IMR-90 (cell line): Measurements from ENCODE around the gene PIP5K1B.

Source experiments
- BHLHE40 ChIP-seq: fragments of 150-350 bp; IDR thresholded peaks from 2 replicates; pipeline ENCODE4 v1.6.1; 2016; ENCODE audit warnings: mild to moderate bottlenecking, low read depth, low read length
- CEBPB ChIP-seq: IDR thresholded peaks from 2 replicates; pipeline ENCODE4 v1.6.1; 2012; ENCODE audit warnings: low read depth, low read length, improper control_type of control experiment
- CHD1 ChIP-seq: IDR thresholded peaks from 2 replicates; pipeline ENCODE4 v1.6.1; 2012; ENCODE audit warnings: low read depth, low read length, improper control_type of control experiment
- FOS ChIP-seq: fragments of 150-350 bp; IDR thresholded peaks from 2 replicates; pipeline ENCODE4 v1.6.1; 2016; ENCODE audit warnings: low read depth, low read length
- MAZ ChIP-seq: IDR thresholded peaks from 2 replicates; pipeline ENCODE4 v1.6.1; 2012; ENCODE audit warnings: low read depth, mild to moderate bottlenecking, low read length, improper control_type of control experiment, moderate library complexity, borderline replicate concordance
- MXI1 ChIP-seq: IDR thresholded peaks from 2 replicates; pipeline ENCODE4 v1.6.1; 2012; ENCODE audit warnings: low read depth, mild to moderate bottlenecking, low read length, moderate library complexity, borderline replicate concordance
- POLR2A ChIP-seq: IDR thresholded peaks from 2 replicates; pipeline ENCODE4 v1.6.1; 2012; ENCODE audit warnings: mild to moderate bottlenecking, low read depth, low read length
- RAD21 ChIP-seq: IDR thresholded peaks from 2 replicates; pipeline ENCODE4 v1.6.1; 2012; ENCODE audit warnings: low read length, improper control_type of control experiment
- RFX5 ChIP-seq: IDR thresholded peaks from 2 replicates; pipeline ENCODE4 v1.8.0; 2012; ENCODE audit warnings: low read depth, mild to moderate bottlenecking, low read length, moderate library complexity
- SMC3 ChIP-seq: fragments of 150-350 bp; IDR thresholded peaks from 2 replicates; pipeline ENCODE4 v1.6.1; 2016; ENCODE audit warnings: low read depth, mild to moderate bottlenecking, antibody characterized with exemption, low read length, moderate library complexity
- USF2 ChIP-seq: fragments of 150-350 bp; IDR thresholded peaks from 2 replicates; pipeline ENCODE4 v1.6.1; 2017; ENCODE audit warnings: mild to moderate bottlenecking, antibody characterized with exemption, low read length, low read depth
- TF ChIP-seq, protein P1 (sequence below): conservative IDR thresholded peaks from 2 replicates; pipeline ENCODE4 v1.5.1; 2012; ENCODE audit warnings: mild to moderate bottlenecking, low read depth, low read length, improper control_type of control experiment
- TF ChIP-seq, protein P2 (sequence below): fragments of 150-350 bp; IDR thresholded peaks from 2 replicates; pipeline ENCODE4 v1.6.1; 2016; ENCODE audit warnings: low read depth, mild to moderate bottlenecking, low read length, moderate library complexity, borderline replicate concordance

DNA sequence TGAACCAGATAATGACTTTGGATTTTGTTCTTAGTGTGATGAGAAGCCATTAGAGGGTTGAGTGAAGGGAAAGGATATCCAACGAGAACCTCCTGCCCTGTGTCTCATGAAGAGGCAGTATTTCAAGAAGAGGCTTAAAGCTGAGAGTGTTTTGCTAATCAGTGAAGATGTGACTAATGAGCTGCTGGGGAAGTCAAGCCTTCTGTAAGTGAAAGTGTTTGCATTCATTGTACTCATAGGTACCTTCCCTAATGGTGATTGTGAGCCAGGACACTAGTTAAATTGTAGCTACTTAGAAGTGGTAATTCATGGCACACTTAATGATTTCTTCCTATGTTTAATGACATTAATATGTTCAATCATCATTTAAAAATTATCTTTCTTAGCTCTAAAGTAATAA, 23.7 kb downstream of the PIP5K1B start:
- TF ChIP-seq, protein P1, sequence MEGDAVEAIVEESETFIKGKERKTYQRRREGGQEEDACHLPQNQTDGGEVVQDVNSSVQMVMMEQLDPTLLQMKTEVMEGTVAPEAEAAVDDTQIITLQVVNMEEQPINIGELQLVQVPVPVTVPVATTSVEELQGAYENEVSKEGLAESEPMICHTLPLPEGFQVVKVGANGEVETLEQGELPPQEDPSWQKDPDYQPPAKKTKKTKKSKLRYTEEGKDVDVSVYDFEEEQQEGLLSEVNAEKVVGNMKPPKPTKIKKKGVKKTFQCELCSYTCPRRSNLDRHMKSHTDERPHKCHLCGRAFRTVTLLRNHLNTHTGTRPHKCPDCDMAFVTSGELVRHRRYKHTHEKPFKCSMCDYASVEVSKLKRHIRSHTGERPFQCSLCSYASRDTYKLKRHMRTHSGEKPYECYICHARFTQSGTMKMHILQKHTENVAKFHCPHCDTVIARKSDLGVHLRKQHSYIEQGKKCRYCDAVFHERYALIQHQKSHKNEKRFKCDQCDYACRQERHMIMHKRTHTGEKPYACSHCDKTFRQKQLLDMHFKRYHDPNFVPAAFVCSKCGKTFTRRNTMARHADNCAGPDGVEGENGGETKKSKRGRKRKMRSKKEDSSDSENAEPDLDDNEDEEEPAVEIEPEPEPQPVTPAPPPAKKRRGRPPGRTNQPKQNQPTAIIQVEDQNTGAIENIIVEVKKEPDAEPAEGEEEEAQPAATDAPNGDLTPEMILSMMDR = no peak
- TF ChIP-seq POLR2A = no peak
- no peak for TF ChIP-seq MXI1
- TF ChIP-seq RFX5 = no peak
- TF ChIP-seq CEBPB = no peak
- TF ChIP-seq FOS = no peak
- TF ChIP-seq, protein P2, sequence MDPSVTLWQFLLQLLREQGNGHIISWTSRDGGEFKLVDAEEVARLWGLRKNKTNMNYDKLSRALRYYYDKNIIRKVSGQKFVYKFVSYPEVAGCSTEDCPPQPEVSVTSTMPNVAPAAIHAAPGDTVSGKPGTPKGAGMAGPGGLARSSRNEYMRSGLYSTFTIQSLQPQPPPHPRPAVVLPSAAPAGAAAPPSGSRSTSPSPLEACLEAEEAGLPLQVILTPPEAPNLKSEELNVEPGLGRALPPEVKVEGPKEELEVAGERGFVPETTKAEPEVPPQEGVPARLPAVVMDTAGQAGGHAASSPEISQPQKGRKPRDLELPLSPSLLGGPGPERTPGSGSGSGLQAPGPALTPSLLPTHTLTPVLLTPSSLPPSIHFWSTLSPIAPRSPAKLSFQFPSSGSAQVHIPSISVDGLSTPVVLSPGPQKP = no peak
- TF ChIP-seq MAZ = no peak
- no peak for TF ChIP-seq RAD21
- TF ChIP-seq USF2 = no peak
- no peak for TF ChIP-seq SMC3
- no peak for TF ChIP-seq CHD1
- TF ChIP-seq BHLHE40 = no peak
